ENCODE results near the gene PXN. TPM values are rescaled to one million over a fixed set of nuclear protein-coding genes. Genes with fewer than 3 reads are reported as not detected.

PXN gene
- total RNA-seq, 1 experiment from 2014 or later = 44.2 TPM

DNA sequence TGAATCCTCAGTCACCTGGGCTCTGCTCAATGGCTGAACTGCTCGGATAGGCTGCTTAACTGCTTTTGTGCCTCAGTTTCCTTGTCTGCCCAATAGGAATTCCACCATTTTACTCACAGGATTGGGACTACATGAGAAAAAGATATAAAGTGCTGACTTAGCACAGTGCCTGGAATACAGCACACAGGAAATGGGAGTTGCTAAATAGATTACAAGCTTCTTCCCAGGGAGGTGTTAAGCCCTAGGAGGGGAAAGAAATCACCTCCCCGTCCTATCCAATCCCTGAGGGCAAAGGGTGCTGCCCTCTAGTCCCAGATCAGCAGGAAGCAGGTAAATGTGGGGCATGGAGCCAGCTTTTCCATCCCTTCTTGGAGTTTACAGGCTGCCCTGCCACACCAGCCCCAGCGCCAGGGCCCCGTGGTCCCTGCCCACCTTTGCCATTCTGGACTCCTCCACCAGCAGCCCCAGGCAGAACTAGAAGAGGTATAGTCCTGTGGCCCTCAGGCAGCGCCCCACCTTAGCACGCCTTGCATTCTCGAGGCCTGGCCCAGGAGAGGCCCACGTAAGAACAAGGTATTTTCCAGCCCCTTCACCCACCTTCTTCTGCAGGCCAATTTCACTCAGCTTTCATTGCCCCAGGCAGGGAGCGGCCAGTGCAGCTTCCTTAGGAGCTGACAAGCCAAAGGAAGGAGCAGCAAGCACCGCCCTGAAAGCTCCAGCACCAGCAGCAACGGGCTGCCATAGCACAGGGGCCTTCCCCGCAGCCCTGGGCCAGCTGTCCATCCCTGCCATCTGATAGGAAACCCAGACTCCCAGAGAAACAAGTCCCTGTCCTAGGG lies 35.8 kb downstream of the PXN start:
- Histone ChIP-seq H3K27ac (peak overlapping the region; percentile 97), H3K36me3 (peaks cover 48% of the 10 kb centered on the region), H3K27me3 (replicated peaks) (no peaks in the 10 kb centered on the region), H3K4me3 (no peak overlapping the region), H3K9me3 (replicated peaks) (no peaks in the 10 kb centered on the region), H3K4me1 (replicated peaks) (peaks cover 68% of the 10 kb centered on the region)
- DNase-seq (ENCODE audit: low read depth in 1 of 2, low spot score in 2 of 2) = peak in 1 of 2 experiments; percentile 27

DNA sequence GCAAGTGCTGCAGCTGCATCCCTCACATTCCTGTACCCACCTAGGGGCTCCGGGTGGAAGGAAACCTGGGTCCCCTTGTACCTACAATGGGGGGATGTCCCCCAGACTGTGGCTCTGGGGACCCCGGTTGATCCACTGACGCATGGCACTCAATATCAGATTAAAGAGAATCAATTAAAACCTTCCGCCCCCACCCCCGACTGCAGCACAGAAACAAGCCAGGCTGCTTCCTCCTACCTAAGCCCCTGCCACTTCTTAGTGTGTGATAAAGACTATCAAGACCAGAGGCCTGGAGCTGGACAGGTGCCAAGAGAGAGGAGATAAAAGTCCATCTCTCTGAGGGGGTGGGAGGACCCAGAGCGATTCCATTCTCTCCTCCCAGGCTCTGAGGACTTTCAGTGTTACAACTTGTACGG lies 36.5 kb downstream of the PXN start:
- Histone ChIP-seq H3K9me3 (replicated peaks) (no peaks in the 10 kb centered on the region), H3K27ac (peak overlapping the region; percentile 97), H3K36me3 (peaks cover 54% of the 10 kb centered on the region), H3K4me1 (replicated peaks) (peaks cover 61% of the 10 kb centered on the region), H3K27me3 (replicated peaks) (no peaks in the 10 kb centered on the region), H3K4me3 (no peak overlapping the region)
- DNase-seq (ENCODE audit: low read depth in 1 of 2, low spot score in 2 of 2) = peak in 1 of 2 experiments; percentile 19

DNA sequence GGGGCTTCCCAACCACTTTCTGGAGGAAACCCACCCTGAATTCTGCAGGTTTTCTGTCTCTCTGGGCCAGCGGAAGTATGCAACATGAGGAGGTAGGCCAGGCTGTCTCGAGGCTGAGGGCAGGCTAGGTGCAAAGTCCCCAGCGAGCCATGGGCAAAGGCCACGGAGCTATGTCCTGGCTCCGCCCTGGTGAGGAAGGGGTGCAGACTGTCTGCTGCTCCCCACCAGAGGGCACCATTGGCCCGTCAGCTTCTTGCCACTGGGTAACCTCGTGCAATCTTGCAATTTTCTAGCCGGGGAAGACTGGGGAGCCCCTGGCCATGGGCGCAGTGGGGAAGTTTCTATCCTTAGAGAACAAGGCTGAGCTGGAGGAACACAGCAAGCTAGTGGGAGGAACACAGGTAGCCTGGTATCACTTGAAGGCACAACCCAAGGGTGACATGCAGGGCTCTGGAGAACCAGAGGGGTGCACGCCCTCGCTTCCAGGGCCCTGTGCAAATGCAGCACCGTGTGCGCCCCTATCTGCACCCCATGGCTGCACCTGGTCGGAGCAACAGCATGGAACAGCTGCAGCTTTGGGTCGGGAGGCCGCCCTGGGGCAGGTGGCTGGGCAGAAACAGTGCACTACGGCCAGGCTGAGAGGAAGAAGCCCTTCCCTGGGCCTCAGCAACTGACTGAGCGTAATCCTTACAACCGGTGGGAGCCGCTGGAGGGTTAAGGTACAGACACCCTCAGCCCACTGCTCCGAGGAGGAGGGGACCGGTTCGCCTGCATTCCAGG lies 37.0 kb downstream of the PXN start:
- peaks cover 55% of the 10 kb centered on the region for H3K4me1 ChIP-seq (replicated peaks)
- no peak overlapping the region for H3K27ac ChIP-seq
- H3K9me3 ChIP-seq (replicated peaks) = no peaks in the 10 kb centered on the region
- DNase-seq (ENCODE audit: low read depth in 1 of 2, low spot score in 2 of 2) = peak; percentile 68 to 87
- peaks cover 60% of the 10 kb centered on the region for H3K36me3 ChIP-seq
- H3K4me3 ChIP-seq = no peak overlapping the region
- no peaks in the 10 kb centered on the region for H3K27me3 ChIP-seq (replicated peaks)

DNA sequence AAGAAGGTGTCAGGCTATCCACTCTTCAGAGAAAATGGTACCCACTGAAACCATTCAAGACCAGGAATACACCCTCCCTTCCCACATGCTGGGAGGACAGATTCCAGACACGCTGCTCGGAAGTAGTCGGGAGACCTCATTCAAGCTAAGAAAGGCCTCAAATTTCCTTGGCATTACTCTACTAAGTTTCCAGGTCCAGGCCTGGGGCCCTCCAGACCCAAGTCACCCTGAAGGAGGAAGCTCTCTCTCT lies 37.6 kb downstream of the PXN start:
- DNase-seq (ENCODE audit: low read depth in 1 of 2, low spot score in 2 of 2) = no peak
- Histone ChIP-seq H3K9me3 (replicated peaks) (no peaks in the 10 kb centered on the region), H3K27ac (no peak overlapping the region), H3K27me3 (replicated peaks) (no peaks in the 10 kb centered on the region), H3K4me1 (replicated peaks) (peaks cover 50% of the 10 kb centered on the region), H3K4me3 (no peak overlapping the region), H3K36me3 (peaks cover 65% of the 10 kb centered on the region)

DNA sequence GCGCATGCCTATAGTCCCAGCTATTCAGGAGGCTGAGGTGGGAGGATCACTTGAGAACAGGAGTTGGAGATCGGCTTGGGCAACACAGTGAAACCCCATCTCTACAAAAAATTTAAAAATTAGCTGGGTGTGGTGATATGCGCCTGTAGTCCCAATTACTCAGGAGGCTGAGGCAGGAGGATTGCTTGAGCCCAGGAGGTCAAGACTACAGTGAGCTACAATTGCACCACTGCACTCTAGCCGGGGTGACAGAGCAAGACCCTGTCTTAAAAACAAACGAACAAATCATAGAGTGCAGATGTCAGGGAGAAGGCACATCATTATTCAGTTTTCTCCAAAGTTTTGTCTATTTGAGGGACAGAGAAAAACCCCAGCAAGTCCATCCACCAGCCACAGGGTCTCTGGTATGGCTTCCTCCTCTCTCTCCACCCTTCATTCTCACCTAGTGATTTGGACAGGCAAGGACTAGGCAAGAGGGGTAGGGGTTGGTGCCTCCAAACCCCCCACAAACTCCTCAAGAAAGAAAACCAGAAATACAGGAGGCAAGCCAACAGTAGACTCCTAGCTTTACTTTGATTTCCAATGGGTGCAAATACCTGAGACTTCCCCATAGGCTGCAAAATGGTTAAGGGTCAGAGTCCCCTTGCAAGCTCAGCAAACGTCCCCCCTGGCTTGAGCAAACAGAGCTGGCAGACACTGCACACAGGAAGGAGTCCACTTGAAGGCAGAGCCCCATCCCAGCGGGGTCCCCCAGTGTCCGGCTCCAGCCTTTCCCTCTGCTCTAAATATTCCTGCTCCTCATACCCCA lies 38.1 kb downstream of the PXN start:
- no peaks in the 10 kb centered on the region for H3K27me3 ChIP-seq (replicated peaks)
- H3K36me3 ChIP-seq = peaks cover 70% of the 10 kb centered on the region
- peaks cover 45% of the 10 kb centered on the region for H3K4me1 ChIP-seq (replicated peaks)
- no peaks in the 10 kb centered on the region for H3K9me3 ChIP-seq (replicated peaks)
- no peak overlapping the region for H3K27ac ChIP-seq
- no peak overlapping the region for H3K4me3 ChIP-seq
- DNase-seq (ENCODE audit: low read depth in 1 of 2, low spot score in 2 of 2) = no peak

DNA sequence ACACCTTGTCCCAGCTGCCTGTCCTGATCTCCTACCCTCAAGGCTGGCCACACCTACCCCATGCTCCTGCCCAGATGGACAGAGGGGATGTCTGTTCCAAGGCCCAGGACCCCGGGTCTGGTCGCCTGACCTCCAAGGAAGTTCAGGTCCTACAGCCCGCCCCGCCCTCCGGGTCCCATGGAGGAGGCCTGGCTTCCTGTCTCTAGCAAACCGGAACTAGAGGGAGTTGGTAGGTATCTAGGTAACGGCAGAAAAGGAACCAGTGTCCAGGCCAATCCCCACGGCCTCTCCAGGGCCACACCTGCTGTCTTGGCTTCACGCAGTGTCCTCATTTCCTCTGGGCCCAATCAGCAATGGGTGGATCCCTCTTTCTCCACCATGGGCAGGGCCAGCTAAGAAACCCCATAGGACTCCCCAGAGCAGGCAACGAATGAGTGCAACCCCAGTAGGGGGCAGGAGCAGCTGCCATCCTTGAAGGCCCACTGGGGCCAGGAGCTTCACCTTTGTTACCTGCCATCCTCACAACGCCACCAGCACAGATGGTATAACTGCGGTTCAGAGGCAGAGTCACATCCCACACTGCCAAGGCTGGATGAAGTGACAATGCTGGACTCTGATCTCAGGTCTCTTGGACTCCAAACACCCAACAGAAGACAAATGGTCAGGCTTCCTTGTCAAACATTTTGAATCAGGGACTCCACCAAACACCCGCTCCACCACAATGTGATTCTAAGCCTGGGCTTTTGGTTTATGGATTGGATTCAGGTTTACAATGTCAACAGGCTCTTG lies 39.5 kb downstream of the PXN start:
- Histone ChIP-seq H3K4me1 (replicated peaks) (peaks cover 31% of the 10 kb centered on the region), H3K4me3 (no peak overlapping the region), H3K36me3 (peaks cover 84% of the 10 kb centered on the region), H3K9me3 (replicated peaks) (no peaks in the 10 kb centered on the region), H3K27me3 (replicated peaks) (no peaks in the 10 kb centered on the region), H3K27ac (no peak overlapping the region)
- DNase-seq (ENCODE audit: low read depth in 1 of 2, low spot score in 2 of 2) = no peak

DNA sequence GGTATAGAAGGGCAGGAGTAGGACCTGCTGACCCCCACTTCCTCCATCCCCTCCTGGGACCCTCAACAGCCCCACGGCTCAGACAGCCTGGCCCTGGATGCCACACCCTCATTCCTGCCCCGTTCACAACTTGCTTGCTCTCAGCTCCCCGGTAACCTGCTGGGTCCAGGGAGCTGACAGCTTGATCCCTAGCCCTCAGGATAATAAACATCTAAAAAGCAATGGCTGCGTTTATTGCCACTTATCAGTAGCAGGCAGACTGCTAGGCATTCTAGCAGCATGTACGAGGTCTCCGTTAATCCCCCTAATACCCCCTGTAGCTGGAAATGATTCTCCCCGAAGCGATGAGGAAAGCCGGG lies 40.4 kb downstream of the PXN start:
- Histone ChIP-seq H3K4me3 (no peak overlapping the region), H3K4me1 (replicated peaks) (peaks cover 24% of the 10 kb centered on the region), H3K27ac (no peak overlapping the region), H3K36me3 (peaks cover 92% of the 10 kb centered on the region), H3K9me3 (replicated peaks) (no peaks in the 10 kb centered on the region), H3K27me3 (replicated peaks) (no peaks in the 10 kb centered on the region)
- DNase-seq (ENCODE audit: low read depth in 1 of 2, low spot score in 2 of 2) = no peak

DNA sequence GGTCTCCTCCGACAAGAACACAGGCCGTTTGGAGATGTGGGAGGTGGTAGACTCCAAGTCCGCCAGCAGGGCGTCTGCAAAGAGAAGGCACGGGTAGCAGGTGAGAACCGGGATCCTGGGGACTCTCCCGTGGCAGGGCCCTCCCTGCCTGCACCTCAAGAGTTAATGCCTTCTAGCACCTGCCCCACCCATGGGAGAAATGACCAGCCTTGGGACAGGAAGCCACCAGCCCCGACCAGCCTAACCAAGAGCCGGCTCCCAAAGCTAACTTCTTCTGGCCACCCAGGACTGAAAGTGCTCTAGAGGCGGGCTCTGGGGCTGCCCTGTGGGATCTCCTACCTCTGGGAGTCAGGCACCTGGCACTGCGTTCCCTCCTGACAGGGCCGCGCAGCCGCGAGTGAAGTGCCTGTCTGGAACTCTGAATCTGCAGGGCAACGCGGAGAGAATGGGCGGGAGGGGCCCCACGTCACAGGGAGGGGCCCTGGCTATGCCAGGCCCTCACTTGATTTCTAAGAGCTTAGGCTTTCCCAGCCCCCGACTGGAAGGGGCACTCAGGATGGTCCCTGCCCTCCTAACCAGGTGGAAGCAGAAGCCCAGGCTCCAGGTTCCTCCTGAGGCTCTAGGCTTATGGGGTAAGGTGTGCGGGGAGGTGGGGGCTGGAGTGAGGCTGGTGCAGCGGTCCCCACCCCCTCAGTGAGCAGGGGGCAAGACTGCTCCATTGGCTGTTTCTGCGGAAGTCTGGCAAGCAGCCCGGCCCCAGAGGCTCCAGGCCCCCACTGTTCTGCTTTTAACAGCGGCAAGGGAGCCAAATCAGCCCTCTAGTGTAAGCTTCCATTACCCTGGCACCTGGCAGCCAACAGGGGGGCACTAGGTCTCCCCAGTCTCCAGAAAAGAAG lies 41.0 kb downstream of the PXN start:
- no peak for DNase-seq (ENCODE audit: low read depth in 1 of 2, low spot score in 2 of 2)
- no peak overlapping the region for H3K27ac ChIP-seq
- H3K36me3 ChIP-seq = peaks cover 92% of the 10 kb centered on the region

DNA sequence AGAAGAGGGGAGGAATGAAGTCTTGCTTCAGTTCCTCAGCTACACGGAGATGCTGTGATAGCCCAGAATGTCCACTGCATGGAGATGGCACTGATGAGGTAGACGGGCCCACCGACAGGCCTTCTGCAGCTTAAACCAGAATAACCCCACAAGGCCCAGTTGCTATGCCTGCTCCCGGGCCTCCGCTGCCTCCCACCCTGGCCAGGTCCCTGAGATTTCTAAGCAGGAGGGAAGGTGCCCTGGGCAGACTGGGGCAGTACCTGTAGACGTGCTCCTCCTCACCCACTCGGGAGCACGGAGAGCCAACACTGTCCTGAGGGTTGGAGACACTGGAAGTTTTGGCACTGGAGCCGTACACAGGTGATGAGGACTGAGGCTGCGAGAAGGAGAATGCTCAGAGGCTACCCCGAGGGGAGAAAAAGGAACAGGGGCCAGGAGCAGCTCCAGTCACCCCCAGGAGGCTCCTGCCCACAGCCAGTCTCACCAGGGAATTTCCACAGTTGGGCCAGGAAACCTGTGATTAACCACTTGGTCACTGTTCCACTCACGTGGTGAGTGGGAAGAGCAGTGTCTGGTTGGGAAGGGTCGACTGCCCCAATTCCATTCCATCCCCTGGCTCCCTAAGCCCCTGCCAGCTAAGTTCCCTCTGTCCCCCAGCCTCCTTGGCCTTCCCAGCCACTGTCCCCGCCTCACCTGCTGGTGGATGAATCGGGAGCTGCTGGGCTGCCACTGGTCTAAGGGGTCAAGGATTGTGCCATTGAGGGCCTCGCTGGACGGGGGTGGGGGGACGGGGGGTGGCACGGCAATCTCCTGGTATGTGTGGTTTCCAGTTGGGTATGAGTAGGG lies 41.8 kb downstream of the PXN start:
- Histone ChIP-seq H3K27me3 (replicated peaks) (no peaks in the 10 kb centered on the region), H3K27ac (no peak overlapping the region), H3K4me1 (replicated peaks) (peaks cover 9% of the 10 kb centered on the region), H3K9me3 (replicated peaks) (no peaks in the 10 kb centered on the region), H3K4me3 (no peak overlapping the region), H3K36me3 (peaks cover 94% of the 10 kb centered on the region)
- no peak for DNase-seq (ENCODE audit: low read depth in 1 of 2, low spot score in 2 of 2)

More for the DNA sequence above, 41.0 kb downstream of the PXN start:
- H3K4me3 ChIP-seq = no peak overlapping the region
- H3K4me1 ChIP-seq (replicated peaks) = peaks cover 18% of the 10 kb centered on the region
- H3K27me3 ChIP-seq (replicated peaks) = no peaks in the 10 kb centered on the region
- H3K9me3 ChIP-seq (replicated peaks) = no peaks in the 10 kb centered on the region

DNA sequence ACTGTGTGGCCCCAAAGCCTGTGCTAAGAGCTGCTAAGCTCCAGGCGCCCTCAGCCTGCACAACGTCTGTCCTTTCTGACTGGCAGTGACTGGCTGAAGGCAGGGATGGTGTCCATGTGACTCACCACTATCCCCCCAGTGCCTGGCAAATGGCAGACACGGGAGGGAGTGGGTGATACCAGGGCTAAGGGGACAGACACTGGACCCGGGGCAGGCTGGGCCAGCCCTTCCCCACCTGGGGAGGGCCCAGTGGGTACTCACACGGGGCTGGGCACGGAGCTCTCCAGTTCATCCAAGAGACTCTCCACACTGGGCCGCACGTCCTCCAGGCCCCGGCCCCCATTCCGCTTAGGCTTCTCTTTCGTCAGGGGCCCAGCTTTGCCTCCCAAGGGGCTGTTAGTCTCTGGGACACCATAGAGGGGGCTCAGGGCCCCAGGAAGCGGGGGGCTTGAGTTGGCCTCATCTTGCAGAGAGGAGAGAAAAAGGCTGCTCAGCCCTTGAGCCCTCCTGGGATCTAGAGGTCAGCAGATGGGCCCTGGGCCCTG lies 43.2 kb downstream of the PXN start:
- no peaks in the 10 kb centered on the region for H3K27me3 ChIP-seq (replicated peaks)
- H3K36me3 ChIP-seq = peaks cover 93% of the 10 kb centered on the region
- no peak overlapping the region for H3K27ac ChIP-seq
- no peak for DNase-seq (ENCODE audit: low read depth in 1 of 2, low spot score in 2 of 2)
- no peak overlapping the region for H3K4me3 ChIP-seq
- H3K9me3 ChIP-seq (replicated peaks) = no peaks in the 10 kb centered on the region
- H3K4me1 ChIP-seq (replicated peaks) = no peaks in the 10 kb centered on the region

DNA sequence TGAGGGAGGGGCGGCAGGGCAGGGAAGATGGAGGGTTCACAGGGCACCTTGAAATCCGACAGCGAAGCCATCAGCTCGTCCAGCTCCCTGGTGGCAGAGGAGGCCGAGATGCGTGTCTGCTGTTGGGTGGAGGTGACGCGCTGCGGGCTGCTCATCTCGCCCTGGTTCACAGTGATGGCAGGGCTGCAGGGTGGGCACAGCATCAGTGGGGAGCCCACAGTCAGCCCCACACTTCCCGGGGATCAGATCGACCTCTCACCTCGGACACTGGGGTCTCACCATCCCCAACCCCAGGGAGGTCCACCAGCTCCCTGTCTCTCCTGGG lies 44.0 kb downstream of the PXN start:
- Histone ChIP-seq H3K9me3 (replicated peaks) (no peaks in the 10 kb centered on the region), H3K27me3 (replicated peaks) (no peaks in the 10 kb centered on the region), H3K4me3 (no peak overlapping the region), H3K36me3 (peaks cover 95% of the 10 kb centered on the region), H3K27ac (no peak overlapping the region), H3K4me1 (replicated peaks) (no peaks in the 10 kb centered on the region)
- DNase-seq (ENCODE audit: low read depth in 1 of 2, low spot score in 2 of 2) = no peak

Data from SJSA1 (cell line).